Mesendoderm (in vitro differentiated cells): ENCODE results near the gene CLTB.

ENCODE experiments used
- DNase-seq: peaks from one replicate; pipeline ENCODE4 v3.0.0; 2013
- H2AK5ac ChIP-seq: 2 replicates; pipeline ENCODE4 v1.6.1; 2013; ENCODE audit warnings: low read length, inconsistent platforms
- H2BK120ac ChIP-seq: 2 replicates; pipeline ENCODE4 v1.6.1; 2013; ENCODE audit warnings: low read depth, mild to moderate bottlenecking, low read length, moderate library complexity, mixed read lengths
- H2BK15ac ChIP-seq: replicated peaks from 2 replicates; pipeline ENCODE4 v1.6.1; 2013; ENCODE audit warnings: low read depth, mild to moderate bottlenecking, moderate library complexity
- H2BK5ac ChIP-seq: 2 replicates; pipeline ENCODE4 v1.6.1; 2013; ENCODE audit warnings: low read length, inconsistent platforms
- H3K18ac ChIP-seq: 2 replicates; pipeline ENCODE4 v1.6.1; 2013; ENCODE audit warnings: mild to moderate bottlenecking, low read length, mixed read lengths
- H3K23ac ChIP-seq: one replicate; pipeline ENCODE4 v1.6.1; 2013; ENCODE audit warnings: low read length
- H3K27ac ChIP-seq: 2 replicates; pipeline ENCODE4 v1.5.1; 2013; ENCODE audit warnings: low read depth, mild to moderate bottlenecking, inconsistent platforms, low read length, moderate library complexity
- H3K27me3 ChIP-seq: 2 replicates; pipeline ENCODE4 v1.6.1; 2013; ENCODE audit warnings: low read length, control low read depth, mild to moderate bottlenecking, inconsistent platforms; ENCODE audit not compliant: insufficient read depth, poor library complexity
- H3K36me3 ChIP-seq: 2 replicates; pipeline ENCODE4 v1.6.1; 2013; ENCODE audit warnings: low read length, inconsistent platforms; ENCODE audit not compliant: control insufficient read depth, insufficient read depth
- H3K4ac ChIP-seq: one replicate; pipeline ENCODE4 v1.6.1; 2013; ENCODE audit warnings: low read depth, mild to moderate bottlenecking, low read length, moderate library complexity
- H3K4me1 ChIP-seq: 2 replicates; pipeline ENCODE4 v1.6.1; 2013; ENCODE audit warnings: low read depth, low read length, inconsistent platforms; ENCODE audit not compliant: control insufficient read depth
- H3K4me2 ChIP-seq: 2 replicates; pipeline ENCODE4 v1.6.1; 2013; ENCODE audit warnings: low read length
- H3K4me3 ChIP-seq: 2 replicates; pipeline ENCODE4 v1.5.1; 2013; ENCODE audit warnings: mild to moderate bottlenecking, low read length
- H3K56ac ChIP-seq: one replicate; pipeline ENCODE4 v1.6.1; 2013; ENCODE audit warnings: low read length
- H3K79me1 ChIP-seq: 2 replicates; pipeline ENCODE4 v1.6.1; 2013; ENCODE audit warnings: low read length, inconsistent platforms
- H3K79me2 ChIP-seq: 2 replicates; pipeline ENCODE4 v1.6.1; 2013; ENCODE audit warnings: mild to moderate bottlenecking, low read length; ENCODE audit not compliant: control insufficient read depth, insufficient read depth
- H3K9ac ChIP-seq: 2 replicates; pipeline ENCODE4 v1.6.1; 2013; ENCODE audit warnings: low read length, inconsistent platforms
- H4K5ac ChIP-seq: one replicate; pipeline ENCODE4 v1.6.1; 2013; ENCODE audit warnings: low read length
- H4K8ac ChIP-seq: one replicate; pipeline ENCODE4 v1.6.1; 2013; ENCODE audit warnings: low read depth, mild to moderate bottlenecking, control low read depth, low read length, moderate library complexity
- WGBS: extraction: QIAGEN DNeasy Blood & Tissue Kit; methylation state at CpG from one replicate; pipeline ENCODE4 v1.1.7; 2013; ENCODE audit warnings: low lambda C conversion rate, missing lambda C conversion rate; ENCODE audit not compliant: insufficient coverage; ENCODE audit errors: extremely low coverage; 5-methylcytosine and 5-hydroxymethylcytosine counted together

The CLTB gene

DNA sequence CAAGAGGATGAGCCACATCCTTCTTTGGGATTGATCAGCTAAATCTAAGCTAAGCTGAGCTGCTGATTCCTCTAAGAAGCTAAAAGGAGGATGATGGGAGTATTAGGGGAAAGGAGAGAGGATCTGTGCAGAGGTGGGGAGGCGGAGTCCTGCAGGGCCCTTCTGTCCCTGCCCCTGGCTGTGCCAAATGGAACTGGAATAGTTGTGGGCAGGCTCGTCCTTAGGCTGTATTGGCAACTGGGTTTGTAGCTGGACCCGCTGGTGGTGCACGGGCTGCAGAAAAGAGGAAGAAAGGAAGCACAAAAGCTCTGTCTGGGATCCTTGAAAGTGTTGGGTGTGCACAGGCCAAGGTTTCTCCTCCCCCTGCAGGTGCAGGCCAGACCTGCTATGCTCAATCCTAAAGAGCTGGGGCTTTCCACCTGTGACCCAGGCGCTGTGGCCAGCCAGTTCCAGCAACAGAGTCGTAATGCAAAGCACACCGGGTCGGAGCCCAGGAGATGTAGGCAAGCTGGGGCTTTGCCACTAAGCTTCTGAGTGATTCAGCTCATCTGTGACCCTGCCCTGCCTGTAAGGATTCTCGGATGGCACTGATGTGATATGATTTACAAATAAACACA, 9.8 kb downstream of the CLTB start:
- no peaks in the 10 kb centered on the region for H3K4me1 ChIP-seq
- H3K27me3 ChIP-seq, result no peaks in the 10 kb centered on the region
- no CpG with 5 or more reads among the region's 9 CpGs for WGBS
- no peaks in the 10 kb centered on the region for H3K79me1 ChIP-seq
- no peaks in the 10 kb centered on the region for H3K79me2 ChIP-seq
- H4K8ac ChIP-seq, result no peak overlapping the region
- no peak overlapping the region for H2BK15ac ChIP-seq
- H3K36me3 ChIP-seq, result no peaks in the 10 kb centered on the region
- no peak overlapping the region for H3K18ac ChIP-seq
- no peak overlapping the region for H3K56ac ChIP-seq
- no peak overlapping the region for H3K23ac ChIP-seq
- H3K4me3 ChIP-seq, result no peak overlapping the region
- no peak overlapping the region for H2AK5ac ChIP-seq
- no peak for DNase-seq
- no peak overlapping the region for H2BK5ac ChIP-seq
- no peak overlapping the region for H3K27ac ChIP-seq
- H2BK120ac ChIP-seq, result no peak overlapping the region
- H3K9ac ChIP-seq, result no peak overlapping the region
- H3K4me2 ChIP-seq, result no peak overlapping the region
- H4K5ac ChIP-seq, result no peak overlapping the region
- H3K4ac ChIP-seq, result no peak overlapping the region

DNA sequence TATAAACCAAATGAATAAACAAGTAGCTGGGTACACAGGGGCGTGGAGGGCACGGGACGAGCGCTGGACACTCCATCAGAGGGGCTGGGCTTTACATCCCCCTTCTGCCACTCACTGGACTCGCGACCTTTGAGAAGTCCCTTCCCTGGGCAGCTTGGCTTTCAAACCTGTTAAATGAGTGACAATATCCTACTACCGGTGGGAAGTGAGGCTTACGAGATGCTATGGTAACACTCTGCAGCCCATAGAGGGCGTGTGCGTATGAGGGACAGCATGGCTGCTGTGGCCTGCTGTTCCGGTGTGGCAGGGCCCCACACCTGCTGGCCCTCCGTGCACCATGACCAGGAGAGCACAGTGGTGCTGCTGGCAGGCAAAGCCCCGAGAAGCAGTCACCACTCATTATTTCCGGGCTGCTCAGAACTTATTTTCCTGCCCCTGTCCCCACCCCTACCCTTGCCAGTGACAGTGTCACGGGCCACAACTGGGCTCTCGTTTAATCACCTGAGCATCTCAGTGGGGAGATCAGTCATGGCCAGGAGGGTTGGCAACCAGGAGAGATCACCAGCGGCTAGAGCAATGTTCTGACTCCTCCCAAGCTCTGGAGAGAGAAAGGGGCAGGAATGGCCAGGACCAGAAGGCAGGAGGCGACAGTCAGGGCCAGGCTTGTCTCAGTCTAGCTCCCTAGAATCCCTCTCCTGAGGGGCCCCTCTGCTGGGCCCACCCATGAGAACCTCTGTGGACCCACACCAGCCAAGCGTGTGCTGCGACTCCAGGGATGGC, 10.5 kb downstream of the CLTB start:
- H3K4me1 ChIP-seq, result no peaks in the 10 kb centered on the region
- no CpG with 5 or more reads among the region's 20 CpGs for WGBS

DNA sequence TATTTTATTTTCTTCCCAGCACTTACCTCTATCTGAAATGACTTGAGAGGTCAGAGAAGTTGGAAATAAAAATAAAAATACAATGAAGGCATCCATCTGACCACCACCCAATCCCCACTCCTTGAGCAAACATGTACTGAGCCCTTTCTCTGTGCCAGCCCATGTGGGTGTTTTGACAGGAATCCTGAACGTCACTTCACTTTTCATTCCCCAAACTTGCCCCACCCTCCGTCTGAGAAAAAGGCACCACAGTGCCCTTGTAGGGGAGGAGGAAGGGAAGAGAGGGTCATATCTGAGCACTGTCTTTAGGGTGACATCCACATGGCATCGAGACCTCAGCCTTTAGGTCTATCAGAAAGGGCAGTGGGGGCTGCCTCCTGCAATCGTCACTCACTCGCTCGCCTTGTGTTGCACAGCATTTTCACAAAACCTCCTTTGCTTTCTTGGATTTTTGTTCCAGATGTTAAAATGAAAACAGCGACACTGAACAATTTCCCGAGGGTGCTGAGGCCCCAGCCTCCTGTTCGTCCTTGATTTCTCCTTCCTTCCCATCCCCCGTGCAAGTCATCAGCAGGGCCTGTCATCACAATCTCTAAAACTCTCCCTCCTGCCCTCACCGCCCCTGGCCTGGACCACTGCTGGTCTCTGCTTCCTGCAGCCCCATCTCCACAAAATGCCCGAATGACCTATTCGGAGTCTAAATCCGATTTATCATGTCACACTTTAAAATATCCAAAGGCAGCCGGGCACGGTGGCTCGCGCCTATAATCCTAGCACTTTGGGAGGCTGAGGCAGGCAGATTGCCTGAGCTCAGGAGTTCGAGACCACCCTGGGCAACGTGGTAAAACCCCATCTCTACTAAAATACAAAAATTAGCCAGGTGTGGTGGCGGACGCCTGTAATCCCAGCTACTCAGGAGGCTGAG, 14.8 kb downstream of the CLTB start:
- no peak overlapping the region for H3K4me3 ChIP-seq
- H3K4ac ChIP-seq, result no peak overlapping the region
- no peaks in the 10 kb centered on the region for H3K79me1 ChIP-seq
- H4K5ac ChIP-seq, result no peak overlapping the region
- no peak overlapping the region for H4K8ac ChIP-seq
- H2BK5ac ChIP-seq, result no peak overlapping the region
- H3K27me3 ChIP-seq, result no peaks in the 10 kb centered on the region
- WGBS, result no CpG with 5 or more reads among the region's 22 CpGs
- no peaks in the 10 kb centered on the region for H3K4me1 ChIP-seq
- H3K27ac ChIP-seq, result no peak overlapping the region
- H3K18ac ChIP-seq, result no peak overlapping the region
- no peaks in the 10 kb centered on the region for H3K79me2 ChIP-seq
- no peak overlapping the region for H2AK5ac ChIP-seq
- no peak overlapping the region for H3K4me2 ChIP-seq
- no peak overlapping the region for H2BK15ac ChIP-seq
- no peak for DNase-seq
- H3K23ac ChIP-seq, result no peak overlapping the region
- H3K9ac ChIP-seq, result no peak overlapping the region
- no peaks in the 10 kb centered on the region for H3K36me3 ChIP-seq
- no peak overlapping the region for H2BK120ac ChIP-seq
- no peak overlapping the region for H3K56ac ChIP-seq

More for the DNA sequence above, 10.5 kb downstream of the CLTB start:
- no peak overlapping the region for H4K8ac ChIP-seq
- H2AK5ac ChIP-seq, result no peak overlapping the region
- no peak overlapping the region for H2BK120ac ChIP-seq
- no peak overlapping the region for H3K27ac ChIP-seq
- H3K79me1 ChIP-seq, result no peaks in the 10 kb centered on the region
- no peak overlapping the region for H3K4ac ChIP-seq
- H3K18ac ChIP-seq, result no peak overlapping the region
- no peaks in the 10 kb centered on the region for H3K27me3 ChIP-seq
- DNase-seq, result peak; percentile 81
- H3K79me2 ChIP-seq, result no peaks in the 10 kb centered on the region
- no peak overlapping the region for H2BK5ac ChIP-seq
- H3K23ac ChIP-seq, result no peak overlapping the region
- no peak overlapping the region for H3K56ac ChIP-seq
- H3K36me3 ChIP-seq, result no peaks in the 10 kb centered on the region
- no peak overlapping the region for H4K5ac ChIP-seq
- H3K9ac ChIP-seq, result no peak overlapping the region
- H3K4me2 ChIP-seq, result no peak overlapping the region
- H2BK15ac ChIP-seq, result no peak overlapping the region
- no peak overlapping the region for H3K4me3 ChIP-seq

DNA sequence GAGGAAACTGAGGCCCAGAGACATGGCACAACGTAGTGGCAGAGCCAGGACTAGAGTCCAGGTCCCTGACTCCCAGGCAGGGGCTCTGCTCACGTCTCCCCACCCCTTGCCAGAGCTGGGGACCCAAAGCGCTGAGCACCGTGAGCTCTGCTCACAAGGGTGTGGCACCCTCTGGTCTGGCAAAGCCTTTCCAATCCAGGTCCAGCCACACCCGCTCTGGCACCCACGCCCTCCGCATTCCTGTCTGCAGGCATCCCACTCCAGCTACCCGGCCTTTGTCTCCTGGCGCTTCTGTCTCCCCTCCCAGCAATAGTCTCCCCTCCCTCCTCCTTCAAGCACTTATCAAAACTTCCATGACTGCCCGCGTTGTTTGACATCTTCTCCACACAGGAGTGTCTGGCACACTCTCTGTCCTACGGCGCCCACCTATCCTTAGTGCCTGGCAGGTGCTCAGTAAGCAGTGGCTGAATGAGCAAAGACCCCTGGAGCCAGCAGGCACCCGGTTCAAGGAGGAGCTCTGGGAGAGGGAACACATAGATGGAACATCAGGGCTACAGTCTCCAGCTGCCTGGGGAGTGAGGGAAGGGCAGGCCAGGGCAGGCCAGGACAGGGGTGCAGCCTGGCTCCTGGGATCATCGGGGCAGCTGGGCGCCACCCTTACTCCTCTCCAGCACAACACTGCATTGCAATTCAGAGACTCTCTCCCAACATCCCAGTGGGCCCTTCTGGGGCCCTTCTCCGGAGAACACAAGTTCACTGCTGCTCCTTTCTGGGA, 15.8 kb downstream of the CLTB start:
- H3K27ac ChIP-seq, result no peak overlapping the region
- no peaks in the 10 kb centered on the region for H3K4me1 ChIP-seq
- WGBS, result no CpG with 5 or more reads among the region's 17 CpGs

DNA sequence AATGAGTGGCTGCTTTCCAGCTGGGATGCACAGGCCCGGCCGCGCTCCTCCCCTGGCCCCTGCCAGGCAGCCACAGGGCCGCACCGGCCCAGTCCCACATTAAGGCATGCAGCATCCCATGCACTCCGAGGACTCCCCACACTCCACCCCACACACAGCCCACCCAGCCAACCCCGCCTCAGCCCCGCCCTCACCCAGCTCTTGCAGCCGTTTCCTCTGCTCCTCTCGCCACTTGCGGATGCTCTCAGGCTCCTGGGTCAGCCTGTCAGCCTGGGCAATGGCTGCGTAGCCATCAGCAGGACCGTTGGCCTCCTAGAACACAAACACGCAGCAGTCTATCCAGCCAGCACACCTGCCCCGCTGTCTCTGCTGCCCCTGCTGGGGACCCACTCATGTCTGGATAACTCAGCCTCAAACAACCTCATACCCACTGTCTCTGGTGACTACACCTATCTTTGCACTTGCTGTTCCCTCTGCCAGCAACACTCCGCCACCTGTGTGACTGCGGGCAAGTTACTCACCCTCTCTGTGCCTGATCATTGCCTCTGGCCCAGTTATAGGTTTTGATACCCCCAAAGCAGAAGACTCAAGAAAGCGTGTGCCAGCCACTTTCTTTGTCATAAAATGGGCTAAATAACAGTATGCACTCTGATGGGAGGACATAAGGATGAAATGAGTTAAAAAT, 18.5 kb downstream of the CLTB start:
- Histone ChIP-seq H3K56ac (no peak overlapping the region), H4K5ac (no peak overlapping the region), H3K4me1 (no peaks in the 10 kb centered on the region), H3K27ac (no peak overlapping the region), H3K79me2 (no peaks in the 10 kb centered on the region), H3K27me3 (no peaks in the 10 kb centered on the region), H2BK120ac (no peak overlapping the region), H2AK5ac (no peak overlapping the region), H3K4me2 (no peak overlapping the region), H4K8ac (no peak overlapping the region), H3K9ac (no peak overlapping the region), H3K23ac (no peak overlapping the region), H3K18ac (no peak overlapping the region), H3K4me3 (no peak overlapping the region), H2BK15ac (no peak overlapping the region), H3K79me1 (no peaks in the 10 kb centered on the region), H3K36me3 (no peaks in the 10 kb centered on the region), H3K4ac (no peak overlapping the region), H2BK5ac (no peak overlapping the region)
- no CpG with 5 or more reads among the region's 18 CpGs for WGBS
- no peak for DNase-seq

More for the DNA sequence above, 15.8 kb downstream of the CLTB start:
- Histone ChIP-seq H3K9ac (no peak overlapping the region), H3K18ac (no peak overlapping the region), H2BK5ac (no peak overlapping the region), H4K5ac (no peak overlapping the region), H2BK15ac (no peak overlapping the region), H3K4ac (no peak overlapping the region), H2AK5ac (no peak overlapping the region), H3K27me3 (no peaks in the 10 kb centered on the region), H4K8ac (no peak overlapping the region), H3K4me2 (no peak overlapping the region), H3K36me3 (no peaks in the 10 kb centered on the region), H2BK120ac (no peak overlapping the region), H3K56ac (no peak overlapping the region), H3K23ac (no peak overlapping the region), H3K79me2 (no peaks in the 10 kb centered on the region), H3K79me1 (no peaks in the 10 kb centered on the region), H3K4me3 (no peak overlapping the region)
- DNase-seq, result no peak
